Activated T-cell treated with anti-CD3 and anti-CD28 coated beads, Interleukin-2, amount 50 U/mL, for 72 hours (primary cell): ENCODE data around the gene RHEX. TPM values are rescaled to one million over a fixed set of nuclear protein-coding genes. Genes with fewer than 3 reads are reported as not detected.
A peak's percentile ranks its signal among the peaks of the same experiment; 100 is the strongest.

Experiments used
- ATAC-seq, 2 donors: fragments of 150-1000 bp; cut with Tn5 transposase; replicated peaks in 1 of 2; 2 replicates each; pipeline ENCODE4 v1.10.0; 2021; ENCODE audit warnings: moderate library complexity in 2 of 2, mild to moderate bottlenecking in 1 of 2
- DNase-seq, 2 donors: peaks; one replicate each; pipeline ENCODE4 v3.0.0; 2021 to 2022; ENCODE audit warnings: mixed read lengths in 1 of 2
- H3K27ac Mint-ChIP-seq: one replicate; pipeline ENCODE4 v1.8.0; 2022; ENCODE audit warnings: mild to moderate bottlenecking, moderate library complexity, mixed read lengths
- H3K27me3 Mint-ChIP-seq: one replicate; pipeline ENCODE4 v1.8.0; 2022; ENCODE audit warnings: low read depth, mixed read lengths
- H3K36me3 Mint-ChIP-seq, 2 donors: one replicate each; pipeline ENCODE4 v1.8.0; 2022; ENCODE audit warnings: mixed read lengths in 2 of 2, mild to moderate bottlenecking in 1 of 2; ENCODE audit not compliant: insufficient read depth in 2 of 2
- H3K4me1 Mint-ChIP-seq: one replicate; pipeline ENCODE4 v1.8.0; 2022; ENCODE audit warnings: low read depth, mixed read lengths
- H3K4me3 Mint-ChIP-seq, 2 donors: one replicate each; pipeline ENCODE4 v1.8.0; 2022; ENCODE audit warnings: mild to moderate bottlenecking in 2 of 2, mixed read lengths in 2 of 2, moderate library complexity in 2 of 2
- H3K9me3 Mint-ChIP-seq, 2 donors: one replicate each; pipeline ENCODE4 v1.8.0; 2022; ENCODE audit warnings: mixed read lengths in 2 of 2
- total RNA-seq, 2 donors: library from RNA; stranded (reverse); gene quantifications; one replicate each; pipeline ENCODE4 v1.2.3, GENCODE V29; 2022

The RHEX gene
- total RNA-seq, 2 donors from 2014 or later: not detected

DNA sequence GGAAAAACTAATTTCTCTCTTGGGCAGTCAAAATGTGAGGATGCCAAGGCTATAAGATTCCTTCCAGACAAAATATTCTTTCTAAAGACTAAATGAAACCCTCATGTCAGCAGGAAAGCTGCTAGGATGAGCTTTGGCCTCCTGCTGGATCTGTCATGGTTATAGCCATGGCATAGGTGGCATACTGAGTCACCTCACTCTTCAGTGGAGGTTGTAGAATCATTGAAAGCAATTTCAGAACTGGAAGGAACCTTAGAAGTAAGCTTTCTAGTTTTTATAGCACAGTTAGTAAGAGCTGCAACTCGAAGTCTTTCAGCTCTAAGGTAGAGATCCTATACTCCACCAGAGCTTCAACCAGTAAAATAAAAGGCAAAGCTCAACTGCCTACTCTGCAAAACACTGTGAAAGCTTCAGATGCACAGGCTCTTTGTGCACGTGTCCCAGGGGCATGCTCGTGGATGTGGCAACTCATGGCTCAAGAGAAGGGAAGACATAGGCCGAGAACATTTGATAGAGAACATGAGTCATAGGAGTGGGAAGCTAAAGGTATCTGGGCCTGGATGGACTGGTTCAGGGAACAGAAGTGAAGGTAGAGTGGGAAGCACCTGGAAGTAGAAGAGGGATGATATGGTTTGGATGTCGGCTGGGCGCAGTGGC lies 58.4 kb downstream of the RHEX start:
- H3K27ac Mint-ChIP-seq: no peak overlapping the region
- ATAC-seq (no peak), DNase-seq (no peak)
- H3K36me3 Mint-ChIP-seq: no peaks in the 10 kb centered on the region
- H3K27me3 Mint-ChIP-seq: peaks cover 30% of the 10 kb centered on the region
- no peaks in the 10 kb centered on the region for H3K9me3 Mint-ChIP-seq
- H3K4me3 Mint-ChIP-seq: no peak overlapping the region
- peaks cover 4% of the 10 kb centered on the region for H3K4me1 Mint-ChIP-seq

DNA sequence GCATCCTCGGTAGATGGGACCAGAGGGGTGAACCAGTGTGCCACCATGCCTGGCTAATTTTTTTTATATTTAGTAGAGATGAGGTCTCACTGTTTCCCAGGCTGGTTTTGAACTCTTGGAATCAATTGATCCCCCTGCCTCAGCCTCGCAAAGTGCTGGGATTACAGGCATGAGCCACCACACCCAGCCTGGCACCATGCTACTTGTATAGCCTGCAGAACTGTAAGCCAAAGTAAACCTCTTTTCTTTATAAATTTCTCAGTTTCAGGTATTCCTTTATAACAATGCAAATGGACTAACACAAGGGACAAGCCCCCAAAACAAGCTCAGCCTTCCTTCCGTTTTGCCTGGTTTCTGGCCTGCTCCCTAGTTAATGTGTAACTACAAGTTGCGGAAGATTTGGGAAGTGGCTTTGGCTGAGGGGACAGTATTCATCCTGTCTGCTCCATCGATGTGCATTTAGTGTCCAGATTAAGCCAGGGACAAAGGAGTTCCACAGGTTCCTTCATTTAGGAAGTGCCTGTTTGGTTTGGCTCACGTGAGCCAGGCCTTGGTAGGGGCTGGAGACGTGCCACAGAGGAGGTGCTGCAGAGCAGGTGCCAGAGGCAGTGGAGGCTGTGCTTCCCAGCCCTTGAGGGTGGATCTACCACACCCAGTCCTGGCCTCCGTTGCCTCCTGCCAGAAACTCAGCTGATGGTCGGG lies 59.8 kb downstream of the RHEX start:
- H3K27me3 Mint-ChIP-seq: peaks cover 43% of the 10 kb centered on the region

DNA sequence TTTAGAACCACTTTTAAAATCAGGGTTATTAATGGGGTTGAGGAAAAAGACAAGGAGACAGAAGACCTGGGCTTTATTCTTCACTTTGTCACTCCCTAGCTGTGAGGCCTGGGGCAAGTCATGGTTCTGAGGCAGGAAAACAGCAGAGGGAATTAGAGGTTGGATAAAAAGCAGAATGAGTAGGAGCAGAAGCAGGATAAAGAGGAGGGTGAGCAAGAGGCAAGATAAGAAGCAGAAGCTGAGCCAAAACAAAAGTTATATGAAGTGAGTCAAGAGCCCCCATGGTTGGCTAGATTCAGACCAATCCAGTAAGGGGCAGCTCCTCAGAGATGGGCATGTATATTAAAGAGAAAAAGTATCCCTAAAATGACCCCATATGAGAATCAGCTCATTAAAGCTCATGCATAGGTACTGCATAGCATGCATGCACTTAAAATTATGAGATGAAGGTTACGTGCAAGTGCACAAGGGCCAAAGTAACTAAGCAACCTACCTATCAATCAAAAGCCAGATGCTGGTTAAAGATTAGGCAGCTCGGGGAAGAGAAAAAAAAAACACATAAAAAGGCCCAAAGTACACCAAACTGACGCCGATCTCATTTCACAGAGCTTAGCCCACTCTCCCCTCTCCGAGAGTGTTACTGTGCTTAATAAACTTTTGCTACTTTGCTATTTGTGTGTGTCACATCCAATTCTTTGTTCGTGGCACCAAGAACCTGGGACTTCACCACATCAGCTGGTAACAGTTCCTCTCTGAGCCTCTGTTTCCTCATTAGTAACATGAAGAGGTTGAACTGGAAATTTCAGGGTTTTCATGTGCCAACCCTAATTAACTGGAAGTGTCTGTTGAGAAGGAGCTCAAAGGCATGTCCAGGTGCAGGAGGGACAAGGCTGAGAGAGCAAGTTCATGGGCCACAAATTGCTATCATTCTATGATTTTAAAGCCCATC lies 62.0 kb downstream of the RHEX start:
- DNase-seq (no peak), ATAC-seq (no peak)
- H3K4me3 Mint-ChIP-seq: no peak overlapping the region
- H3K9me3 Mint-ChIP-seq: peaks cover 0 to 1% of the 10 kb centered on the region in 2 donors
- peaks cover 1 to 2% of the 10 kb centered on the region in 2 donors for H3K36me3 Mint-ChIP-seq
- peaks cover 19% of the 10 kb centered on the region for H3K4me1 Mint-ChIP-seq
- peaks cover 62% of the 10 kb centered on the region for H3K27me3 Mint-ChIP-seq
- H3K27ac Mint-ChIP-seq: no peak overlapping the region

More for the DNA sequence above, 59.8 kb downstream of the RHEX start:
- ATAC-seq: no peak
- Mint-ChIP-seq H3K36me3 (no peaks in the 10 kb centered on the region), H3K9me3 (no peaks in the 10 kb centered on the region), H3K27ac (no peak overlapping the region), H3K4me3 (no peak overlapping the region), H3K4me1 (peaks cover 14% of the 10 kb centered on the region)
- DNase-seq: no peak

DNA sequence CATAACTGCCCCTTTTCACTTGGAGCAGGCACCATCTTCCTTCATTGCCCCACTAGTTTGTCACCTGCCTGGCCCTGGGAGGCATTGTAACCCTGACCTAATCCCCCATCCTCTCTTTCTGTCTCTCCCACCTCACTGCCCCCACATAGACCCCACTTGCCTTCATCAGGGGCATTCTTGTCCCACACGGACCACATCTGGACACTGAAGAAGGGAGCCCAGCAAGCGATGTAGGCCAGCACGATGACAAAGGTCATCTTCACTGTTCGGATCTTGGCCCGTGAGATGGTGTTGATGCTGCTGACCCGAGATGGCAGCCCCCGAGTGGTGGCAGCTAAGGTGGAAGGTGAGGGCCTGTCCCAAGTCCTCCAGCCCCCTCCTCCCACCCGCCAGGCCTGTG lies 62.8 kb downstream of the RHEX start:
- peaks cover 0 to 6% of the 10 kb centered on the region in 2 donors for H3K9me3 Mint-ChIP-seq
- peaks cover 70% of the 10 kb centered on the region for H3K27me3 Mint-ChIP-seq
- ATAC-seq: no peak
- peaks cover 2% of the 10 kb centered on the region in 2 donors for H3K36me3 Mint-ChIP-seq
- H3K4me1 Mint-ChIP-seq: peaks cover 19% of the 10 kb centered on the region
- no peak for DNase-seq
- no peak overlapping the region for H3K27ac Mint-ChIP-seq
- no peak overlapping the region for H3K4me3 Mint-ChIP-seq

DNA sequence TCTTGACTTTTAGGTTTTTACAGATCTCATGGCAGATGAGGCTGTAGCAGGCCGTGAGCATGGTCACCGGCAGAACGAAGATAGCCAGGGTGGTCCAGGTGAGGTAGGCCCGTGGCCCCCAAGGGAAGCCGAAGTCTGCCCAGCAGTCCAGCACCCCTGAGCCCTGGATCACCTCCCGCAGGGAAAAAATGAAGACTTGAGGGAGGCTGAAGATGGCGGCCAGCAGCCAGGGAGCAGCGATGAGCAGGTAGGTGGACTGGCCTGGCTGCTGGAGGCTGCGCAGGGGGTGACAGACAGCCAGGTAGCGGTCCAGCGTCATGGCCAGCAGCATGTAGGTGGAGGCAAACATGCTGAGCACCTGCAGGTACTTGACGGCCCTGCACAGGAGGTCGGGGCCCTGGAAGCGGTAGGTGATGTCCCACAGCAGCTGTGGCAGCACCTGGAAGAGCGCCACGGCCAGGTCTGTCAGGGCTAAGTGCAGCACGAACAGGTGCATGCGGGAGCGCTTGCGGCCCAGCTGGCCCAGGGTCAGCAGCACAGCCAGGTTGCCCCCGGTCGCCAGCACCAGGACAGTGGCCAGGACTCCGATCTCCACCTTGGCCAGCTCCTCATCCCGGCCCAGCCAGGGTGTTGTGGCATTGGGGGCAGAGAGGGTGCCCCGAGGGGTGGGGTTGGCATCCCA lies 63.4 kb downstream of the RHEX start:
- ATAC-seq: no peak
- H3K4me3 Mint-ChIP-seq: peak overlapping the region in 1 of 2 donors; percentile 74
- peaks cover 2 to 5% of the 10 kb centered on the region in 2 donors for H3K36me3 Mint-ChIP-seq
- H3K4me1 Mint-ChIP-seq: peaks cover 19% of the 10 kb centered on the region
- peaks cover 70% of the 10 kb centered on the region for H3K27me3 Mint-ChIP-seq
- H3K27ac Mint-ChIP-seq: no peak overlapping the region
- H3K9me3 Mint-ChIP-seq: peaks cover 1 to 7% of the 10 kb centered on the region in 2 donors
- no peak for DNase-seq

DNA sequence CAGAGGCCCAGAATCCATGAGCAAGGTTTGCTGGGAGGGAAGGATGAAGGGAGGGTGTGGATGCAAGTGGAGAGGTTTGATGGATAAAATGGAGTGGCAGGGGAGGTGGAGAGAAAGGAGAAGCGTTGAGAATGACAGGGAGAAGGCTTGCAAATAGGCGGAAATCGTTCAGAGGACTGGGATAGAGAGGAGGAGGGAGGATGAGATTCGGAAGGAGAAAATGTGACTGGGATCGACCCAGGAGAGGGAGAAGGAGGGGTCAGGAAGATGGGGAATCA lies 63.8 kb downstream of the RHEX start:
- H3K9me3 Mint-ChIP-seq: peaks cover 2 to 9% of the 10 kb centered on the region in 2 donors
- peaks cover 19% of the 10 kb centered on the region for H3K4me1 Mint-ChIP-seq
- ATAC-seq (no peak), DNase-seq (no peak)
- H3K4me3 Mint-ChIP-seq: peak overlapping the region; percentile 74
- H3K27ac Mint-ChIP-seq: no peak overlapping the region
- H3K36me3 Mint-ChIP-seq: peaks cover 4 to 10% of the 10 kb centered on the region in 2 donors
- peaks cover 65% of the 10 kb centered on the region for H3K27me3 Mint-ChIP-seq

DNA sequence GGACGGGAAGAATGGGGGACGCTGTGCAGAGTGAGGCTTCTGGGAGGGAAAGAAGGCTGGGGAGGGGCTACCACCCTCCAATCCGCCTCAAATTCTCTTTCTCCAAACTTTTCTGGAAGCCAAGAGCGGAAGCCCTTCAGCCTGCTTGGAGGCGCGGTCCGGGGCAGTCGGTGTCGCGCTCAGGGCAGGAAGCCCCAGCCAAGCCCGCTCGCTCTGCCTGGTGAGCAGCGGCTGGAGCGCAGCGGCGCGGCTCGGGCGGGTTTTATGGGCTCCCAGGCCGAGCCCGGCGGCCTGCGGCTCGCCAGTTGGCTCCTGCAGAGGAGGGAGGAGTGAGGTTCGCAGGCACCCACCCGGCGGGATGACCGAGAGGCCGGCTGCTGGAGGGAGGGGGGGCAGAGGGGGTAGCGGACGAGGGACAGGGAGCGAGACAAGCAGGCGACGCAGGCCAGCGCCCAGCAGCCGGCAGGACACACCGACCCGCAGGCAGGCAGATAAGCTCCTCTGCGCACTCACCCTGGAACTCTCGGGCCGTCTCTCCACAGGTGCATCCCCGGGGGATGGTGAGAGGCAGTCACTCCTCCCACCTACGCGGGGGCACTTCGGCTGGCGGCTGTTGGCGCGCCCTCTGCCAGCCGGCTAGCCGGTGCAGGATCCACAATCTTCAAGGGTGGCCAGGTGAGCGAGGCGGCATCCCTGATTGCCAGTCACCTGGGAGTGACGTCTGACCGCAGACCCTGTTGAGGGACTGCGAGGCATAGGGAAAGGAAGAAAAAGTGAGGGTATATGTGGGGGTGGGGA lies 64.4 kb downstream of the RHEX start, which contains the start of gene AVPR1B:
Gene AVPR1B (minus strand): TSS at position 238 of the 798 bp plus-strand sequence. CDS start 498 bp downstream, outside the sequence.
- ATAC-seq (peak; percentile 71 to 76), DNase-seq (peak; percentile 32 to 51)
- H3K4me1 Mint-ChIP-seq: peaks cover 19% of the 10 kb centered on the region
- H3K27ac Mint-ChIP-seq: no peak within 1 kb of the TSS
- H3K9me3 Mint-ChIP-seq: peaks cover 5 to 9% of the 10 kb centered on the region in 2 donors
- H3K36me3 Mint-ChIP-seq: peaks cover 9 to 10% of the 10 kb centered on the region in 2 donors
- H3K4me3 Mint-ChIP-seq: peak within 1 kb of the TSS; percentile 74
- H3K27me3 Mint-ChIP-seq: peaks cover 63% of the 10 kb centered on the region

DNA sequence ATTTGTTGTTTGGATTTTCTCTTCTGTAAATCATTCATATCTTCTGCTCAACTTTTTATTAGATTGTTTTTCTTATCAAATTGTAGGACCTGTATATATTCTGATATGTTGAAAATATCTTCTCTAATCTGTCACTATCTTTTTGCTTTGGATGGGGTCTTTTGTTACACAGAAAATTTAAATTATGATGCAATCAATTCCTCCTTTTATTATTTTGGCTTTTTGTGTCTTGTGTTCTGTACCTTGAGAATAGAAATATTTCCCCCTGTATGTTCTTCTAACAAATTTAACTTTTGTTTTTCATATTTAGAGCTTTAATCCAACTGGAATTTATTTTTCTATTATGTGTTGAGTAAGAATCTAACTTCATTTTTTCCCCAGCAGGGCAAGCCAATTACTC lies 67.4 kb downstream of the RHEX start:
- peaks cover 19% of the 10 kb centered on the region for H3K4me1 Mint-ChIP-seq
- peaks cover 8 to 9% of the 10 kb centered on the region in 2 donors for H3K9me3 Mint-ChIP-seq
- peaks cover 10 to 12% of the 10 kb centered on the region in 2 donors for H3K36me3 Mint-ChIP-seq
- DNase-seq (no peak), ATAC-seq (no peak)
- no peak overlapping the region for H3K27ac Mint-ChIP-seq
- peaks cover 56% of the 10 kb centered on the region for H3K27me3 Mint-ChIP-seq
- no peak overlapping the region for H3K4me3 Mint-ChIP-seq

DNA sequence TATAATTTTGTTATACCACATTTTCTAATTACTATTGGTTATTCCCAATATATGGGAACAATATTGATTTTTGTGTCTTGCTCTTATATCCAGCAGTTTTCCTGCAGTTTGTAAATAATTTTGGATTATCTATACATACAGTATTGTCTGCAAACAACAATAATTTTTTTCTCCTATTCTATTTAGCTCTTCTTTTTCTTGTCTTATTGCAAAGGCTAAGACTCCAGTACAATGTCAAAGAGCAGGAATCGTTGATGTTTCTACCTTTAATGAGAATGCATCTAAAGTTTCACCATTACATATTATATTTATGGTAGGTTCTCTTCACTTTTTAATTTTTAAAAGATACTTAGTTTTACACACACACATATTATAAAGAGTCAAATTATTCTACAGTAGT lies 68.3 kb downstream of the RHEX start:
- Mint-ChIP-seq H3K27ac (no peak overlapping the region), H3K4me3 (no peak overlapping the region), H3K27me3 (peaks cover 58% of the 10 kb centered on the region), H3K36me3 (peaks cover 10 to 12% of the 10 kb centered on the region in 2 donors), H3K9me3 (peaks cover 8 to 9% of the 10 kb centered on the region in 2 donors), H3K4me1 (peaks cover 16% of the 10 kb centered on the region)
- ATAC-seq (no peak), DNase-seq (no peak)

DNA sequence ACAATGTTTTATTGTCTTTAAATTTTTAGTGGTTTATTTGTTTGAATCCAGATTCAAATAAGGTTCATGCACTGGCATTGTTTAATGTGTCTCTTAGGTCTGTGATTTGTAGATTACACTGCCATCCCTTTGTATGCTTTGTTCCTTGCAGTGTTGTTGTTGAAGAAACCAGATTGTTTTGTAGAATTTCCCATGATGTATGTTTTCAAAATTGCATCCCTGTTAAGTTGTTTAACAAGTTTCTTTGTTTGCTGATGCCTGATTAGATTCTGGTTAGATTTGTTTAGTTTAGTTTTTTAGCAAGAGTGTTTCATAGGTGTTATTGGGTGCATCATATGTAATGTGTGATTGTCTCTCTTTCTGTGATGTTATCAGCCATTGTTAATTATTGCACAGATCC lies 69.7 kb downstream of the RHEX start:
- ATAC-seq: no peak
- DNase-seq: no peak
- H3K27ac Mint-ChIP-seq: no peak overlapping the region
- peaks cover 6% of the 10 kb centered on the region for H3K4me1 Mint-ChIP-seq
- H3K9me3 Mint-ChIP-seq: peaks cover 8 to 9% of the 10 kb centered on the region in 2 donors
- no peak overlapping the region for H3K4me3 Mint-ChIP-seq
- H3K36me3 Mint-ChIP-seq: peaks cover 10 to 12% of the 10 kb centered on the region in 2 donors
- peaks cover 49% of the 10 kb centered on the region for H3K27me3 Mint-ChIP-seq

DNA sequence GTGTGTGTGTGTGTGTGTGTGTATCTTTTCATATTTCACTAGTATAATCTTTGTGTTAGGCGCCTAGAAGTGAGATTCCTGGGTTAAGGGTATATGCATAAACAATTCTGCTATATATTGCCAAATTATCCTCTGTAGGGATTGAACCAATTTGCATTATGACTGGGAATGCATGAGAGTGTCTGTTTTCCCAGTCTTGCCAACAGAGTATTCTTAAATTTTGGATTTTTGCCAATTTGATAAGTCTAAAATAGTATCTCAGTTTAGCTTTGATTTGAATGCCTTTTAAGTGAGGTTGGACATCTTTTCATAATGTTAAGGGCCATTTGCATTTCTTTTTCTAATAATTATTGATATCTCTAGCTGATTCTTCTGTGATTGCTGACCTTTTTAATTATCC lies 72.4 kb downstream of the RHEX start:
- Mint-ChIP-seq H3K9me3 (peaks cover 5 to 8% of the 10 kb centered on the region in 2 donors), H3K27me3 (peaks cover 31% of the 10 kb centered on the region), H3K4me1 (no peaks in the 10 kb centered on the region), H3K27ac (no peak overlapping the region), H3K36me3 (peaks cover 8 to 10% of the 10 kb centered on the region in 2 donors), H3K4me3 (no peak overlapping the region)
- ATAC-seq (no peak), DNase-seq (no peak)

DNA sequence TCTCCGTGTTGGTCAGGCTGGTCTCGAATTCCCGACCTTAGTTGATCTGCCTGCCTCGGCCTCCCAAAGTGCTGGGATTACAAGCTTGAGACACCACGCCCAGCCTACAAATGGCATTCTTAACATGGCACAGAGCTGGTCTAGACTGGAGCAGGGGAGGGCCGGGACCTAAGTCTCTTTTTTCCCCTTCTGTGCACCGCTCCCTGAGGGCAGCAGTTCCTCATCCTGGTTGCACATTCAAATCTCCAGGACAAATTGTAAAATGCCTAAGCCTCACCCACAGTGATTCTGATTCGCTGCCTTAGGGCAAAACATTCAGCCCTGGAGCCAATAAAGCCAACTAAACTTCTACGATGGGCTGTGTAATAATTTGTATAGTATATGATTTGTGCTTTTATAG lies 74.4 kb downstream of the RHEX start:
- no peak for ATAC-seq
- Mint-ChIP-seq H3K36me3 (peaks cover 0 to 3% of the 10 kb centered on the region in 2 donors), H3K4me1 (no peaks in the 10 kb centered on the region), H3K9me3 (peaks cover 0 to 4% of the 10 kb centered on the region in 2 donors), H3K27ac (no peak overlapping the region), H3K4me3 (no peak overlapping the region), H3K27me3 (peaks cover 34% of the 10 kb centered on the region)
- no peak for DNase-seq
